Body of pancreas (tissue), 4 donors: ENCODE measurements around the gene RPAIN.

Source experiments
- CTCF ChIP-seq, 7 experiments: fragments of 450-650 bp in 4 of 7; fragments of 200-600 bp in 3 of 7; sonication (generic) in 3 of 7; IDR thresholded peaks; one replicate each; pipeline ENCODE4 v1.5.1; 2016 to 2019; ENCODE audit warnings: antibody characterized with exemption in 7 of 7
- POLR2A ChIP-seq, 3 donors: fragments of 450-650 bp; IDR thresholded peaks; one replicate each; pipeline ENCODE4 v1.6.1; 2016; ENCODE audit warnings: antibody characterized with exemption in 3 of 3, mild to moderate bottlenecking in 2 of 3

DNA sequence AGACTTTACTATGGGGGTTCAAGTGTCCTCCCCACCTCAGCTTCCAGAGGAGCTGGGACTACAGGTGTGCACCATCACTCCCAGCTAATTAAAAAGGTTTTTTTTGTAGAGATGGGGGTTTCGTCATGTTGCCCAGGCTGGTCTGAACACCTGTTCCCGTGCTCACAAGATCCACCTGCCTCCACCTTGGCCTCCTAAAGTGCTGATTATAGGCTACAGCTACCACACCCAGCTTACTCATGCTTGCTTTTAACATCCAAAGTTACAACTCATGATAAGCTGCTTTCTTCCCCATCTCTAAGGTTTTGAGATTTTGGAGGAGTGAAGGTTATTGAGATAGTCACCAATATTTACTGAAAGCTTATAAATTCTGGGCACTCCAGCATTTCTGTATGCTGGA, 3.1 kb upstream of the RPAIN start:
- TF ChIP-seq CTCF (IDR thresholded peaks at IDR 0.05), result no peak
- TF ChIP-seq POLR2A (IDR thresholded peaks at IDR 0.05), result no peak
